ENCODE data around the gene GJD2. TPM values are rescaled to one million over a fixed set of nuclear protein-coding genes. Genes with fewer than 3 reads are reported as not detected.

Gene GJD2
- not detected in 2 replicates for total RNA-seq (2012; rRNA removed)

- Histone ChIP-seq H3K27me3 (ENCODE audit: control insufficient read depth, insufficient read depth, low read length) (peaks cover 48% of the 10 kb centered on the region), H3K36me3 (ENCODE audit: insufficient read depth, low read length) (no peaks in the 10 kb centered on the region), H3K4me3 (ENCODE audit: low read length) (peak within 1 kb of the TSS; percentile 59), H3K9ac (ENCODE audit: low read depth, low read length) (no peak within 1 kb of the TSS), H3K9me3 (replicated peaks; ENCODE audit: low read length) (no peaks in the 10 kb centered on the region), H3K4me2 (ENCODE audit: low read length) (peak within 1 kb of the TSS; percentile 74), H3K4me1 (ENCODE audit: control insufficient read depth, insufficient read depth, low read length) (peaks cover 6% of the 10 kb centered on the region)
Observed at GRCh38 chr15:34754674-34755418, at the start of gene GJD2. TSS of gene GJD2 (minus strand) at chr15:34754998. CDS start at chr15:34754488, 510 bp downstream.

- Histone ChIP-seq H3K9ac (ENCODE audit: low read depth, low read length) (no peak overlapping the region), H3K4me2 (ENCODE audit: low read length) (no peak overlapping the region), H3K27me3 (ENCODE audit: control insufficient read depth, insufficient read depth, low read length) (no peaks in the 10 kb centered on the region), H3K4me3 (ENCODE audit: low read length) (no peak overlapping the region), H3K9me3 (replicated peaks; ENCODE audit: low read length) (no peaks in the 10 kb centered on the region), H3K4me1 (ENCODE audit: control insufficient read depth, insufficient read depth, low read length) (peaks cover 43% of the 10 kb centered on the region), H3K36me3 (ENCODE audit: insufficient read depth, low read length) (no peaks in the 10 kb centered on the region)
Observed at GRCh38 chr15:34804113-34804512, 49.3 kb upstream of the GJD2 start.

- Histone ChIP-seq H3K4me1 (ENCODE audit: control insufficient read depth, insufficient read depth, low read length) (peaks cover 45% of the 10 kb centered on the region), H3K4me2 (ENCODE audit: low read length) (no peak overlapping the region), H3K36me3 (ENCODE audit: insufficient read depth, low read length) (no peaks in the 10 kb centered on the region), H3K9me3 (replicated peaks; ENCODE audit: low read length) (no peaks in the 10 kb centered on the region), H3K27me3 (ENCODE audit: control insufficient read depth, insufficient read depth, low read length) (no peaks in the 10 kb centered on the region), H3K4me3 (ENCODE audit: low read length) (no peak overlapping the region), H3K9ac (ENCODE audit: low read depth, low read length) (no peak overlapping the region)
Observed at GRCh38 chr15:34802803-34803750, 48.3 kb upstream of the GJD2 start.

- H3K9ac ChIP-seq (ENCODE audit: low read depth, low read length), result no peak overlapping the region
- no peaks in the 10 kb centered on the region for H3K36me3 ChIP-seq (ENCODE audit: insufficient read depth, low read length)
- peaks cover 41% of the 10 kb centered on the region for H3K4me1 ChIP-seq (ENCODE audit: control insufficient read depth, insufficient read depth, low read length)
Observed at GRCh38 chr15:34802371-34802770, 47.6 kb upstream of the GJD2 start.

GRCh38 chr15:34799149-34800101, 44.6 kb upstream of the GJD2 start:
- Histone ChIP-seq H3K27me3 (ENCODE audit: control insufficient read depth, insufficient read depth, low read length) (no peaks in the 10 kb centered on the region), H3K9me3 (replicated peaks; ENCODE audit: low read length) (no peaks in the 10 kb centered on the region), H3K4me3 (ENCODE audit: low read length) (peak overlapping the region; percentile 8), H3K36me3 (ENCODE audit: insufficient read depth, low read length) (no peaks in the 10 kb centered on the region), H3K4me2 (ENCODE audit: low read length) (peak overlapping the region; percentile 66), H3K4me1 (ENCODE audit: control insufficient read depth, insufficient read depth, low read length) (peaks cover 57% of the 10 kb centered on the region), H3K9ac (ENCODE audit: low read depth, low read length) (peak overlapping the region; percentile 77)

More at GRCh38 chr15:34802371-34802770, 47.6 kb upstream of the GJD2 start:
- Histone ChIP-seq H3K4me3 (ENCODE audit: low read length) (no peak overlapping the region), H3K27me3 (ENCODE audit: control insufficient read depth, insufficient read depth, low read length) (no peaks in the 10 kb centered on the region), H3K9me3 (replicated peaks; ENCODE audit: low read length) (no peaks in the 10 kb centered on the region), H3K4me2 (ENCODE audit: low read length) (no peak overlapping the region)

- Histone ChIP-seq H3K9ac (ENCODE audit: low read depth, low read length) (peak overlapping the region; percentile 91), H3K36me3 (ENCODE audit: insufficient read depth, low read length) (peaks cover 22% of the 10 kb centered on the region), H3K4me2 (ENCODE audit: low read length) (peak overlapping the region; percentile 82), H3K4me1 (ENCODE audit: control insufficient read depth, insufficient read depth, low read length) (peaks cover 40% of the 10 kb centered on the region), H3K27me3 (ENCODE audit: control insufficient read depth, insufficient read depth, low read length) (no peaks in the 10 kb centered on the region), H3K9me3 (replicated peaks; ENCODE audit: low read length) (no peaks in the 10 kb centered on the region), H3K4me3 (ENCODE audit: low read length) (no peak overlapping the region)
Observed at GRCh38 chr15:34796847-34797435, 42.1 kb upstream of the GJD2 start.

GRCh38 chr15:34795267-34796081, 40.7 kb upstream of the GJD2 start, which contains the start of gene ACTC1:
TSS of gene ACTC1 (minus strand) at chr15:34795549. CDS start at chr15:34794808, 741 bp downstream.
- Histone ChIP-seq H3K36me3 (ENCODE audit: insufficient read depth, low read length) (peaks cover 30% of the 10 kb centered on the region), H3K9ac (ENCODE audit: low read depth, low read length) (peak within 1 kb of the TSS; percentile 91), H3K27me3 (ENCODE audit: control insufficient read depth, insufficient read depth, low read length) (no peaks in the 10 kb centered on the region), H3K4me3 (ENCODE audit: low read length) (peak within 1 kb of the TSS; percentile 74), H3K9me3 (replicated peaks; ENCODE audit: low read length) (no peaks in the 10 kb centered on the region), H3K4me1 (ENCODE audit: control insufficient read depth, insufficient read depth, low read length) (peaks cover 36% of the 10 kb centered on the region), H3K4me2 (ENCODE audit: low read length) (peak within 1 kb of the TSS; percentile 82)

GRCh38 chr15:34794590-34795206, 39.9 kb upstream of the GJD2 start:
- peaks cover 28% of the 10 kb centered on the region for H3K4me1 ChIP-seq (ENCODE audit: control insufficient read depth, insufficient read depth, low read length)
- H3K4me2 ChIP-seq (ENCODE audit: low read length), result peak overlapping the region; percentile 82
- no peaks in the 10 kb centered on the region for H3K9me3 ChIP-seq (replicated peaks; ENCODE audit: low read length)
- H3K4me3 ChIP-seq (ENCODE audit: low read length), result peak overlapping the region; percentile 74
- H3K9ac ChIP-seq (ENCODE audit: low read depth, low read length), result peak overlapping the region; percentile 91
- H3K27me3 ChIP-seq (ENCODE audit: control insufficient read depth, insufficient read depth, low read length), result no peaks in the 10 kb centered on the region
- peaks cover 33% of the 10 kb centered on the region for H3K36me3 ChIP-seq (ENCODE audit: insufficient read depth, low read length)

- Histone ChIP-seq H3K4me1 (ENCODE audit: control insufficient read depth, insufficient read depth, low read length) (peaks cover 20% of the 10 kb centered on the region), H3K4me2 (ENCODE audit: low read length) (peak overlapping the region; percentile 82), H3K9me3 (replicated peaks; ENCODE audit: low read length) (no peaks in the 10 kb centered on the region), H3K36me3 (ENCODE audit: insufficient read depth, low read length) (peaks cover 33% of the 10 kb centered on the region), H3K4me3 (ENCODE audit: low read length) (peak overlapping the region; percentile 74), H3K9ac (ENCODE audit: low read depth, low read length) (peak overlapping the region; percentile 91), H3K27me3 (ENCODE audit: control insufficient read depth, insufficient read depth, low read length) (no peaks in the 10 kb centered on the region)
Observed at GRCh38 chr15:34793901-34794300, 39.1 kb upstream of the GJD2 start.

Data from skeletal muscle satellite cell (primary cell).